HCT116 (cell line): Measurements from ENCODE around the gene RGPD3. TPM values are rescaled to one million over a fixed set of nuclear protein-coding genes. Genes with fewer than 3 reads are reported as not detected.
"Not testable (repeated sequence)": the region's sequence is repeated elsewhere in the genome, so short reads cannot be mapped to it uniquely, and the experiment has no call there.

Experiments used
- ATAC-seq: fragments of 200-7000 bp; cut with Tn5 transposase; 2 replicates; pipeline ENCODE4 v1.9.1; 2020; ENCODE audit warnings: mild to moderate bottlenecking, moderate library complexity
- BruUV-seq: library from RNA; stranded (reverse); fragments of 400-500 nt; replicated peaks from 2 replicates; lab custom pipeline; 2021; lab: Mats Ljungman, UMichigan
- CTCF ChIA-PET: fragments of 300-600 bp; sonication (Branson Sonifier 250); formaldehyde crosslinking; loops from one replicate; lab custom pipeline; 2021; ENCODE audit warnings: antibody characterized with exemption; lab: Charles Lee
- POLR2A ChIA-PET: fragments of 300-600, 350-600 bp; sonication (Branson Sonifier 250); formaldehyde crosslinking; loops from one replicate; lab custom pipeline; 2021; ENCODE audit warnings: antibody characterized with exemption; lab: Charles Lee
- RAD21 ChIA-PET, 2 experiments: fragments of 300-600 bp; sonication (Branson Sonifier 250); formaldehyde crosslinking; loops; one replicate each; lab custom pipeline; 2023; ENCODE audit warnings: low total read pairs in 2 of 2; ENCODE audit not compliant: uncharacterized antibody in 2 of 2, unreplicated experiment in 2 of 2, low non-redundant PET in 1 of 2; lab: Charles Lee
- DNase-seq: peaks from one replicate; pipeline ENCODE4 v3.0.0-alpha.2; 2010; ENCODE audit warnings: low read depth, low spot score
- H2AFZ ChIP-seq: fragments of 200-600 bp; shearing (Covaris generic), sonication (generic); 2 replicates; pipeline ENCODE4 v1.6.1; 2017; ENCODE audit warnings: low read depth, mixed run types, mixed read lengths, antibody characterized with exemption, low read length; ENCODE audit not compliant: poor library complexity, severe bottlenecking
- H3K27ac ChIP-seq: 2 replicates; pipeline ENCODE4 v1.5.1; 2012; ENCODE audit warnings: low read depth, low read length
- H3K27me3 ChIP-seq: fragments of 200-600 bp; sonication (generic); 2 replicates; pipeline ENCODE4 v1.6.1; 2016; ENCODE audit warnings: mixed run types, low read length, mixed read lengths; ENCODE audit not compliant: insufficient read depth
- H3K36me3 ChIP-seq, 2 experiments: fragments of 200-500 bp in 1 of 2; fragments of 200-600 bp in 1 of 2; sonication (Bioruptor generic) in 1 of 2; sonication (generic) in 1 of 2; 2 replicates each; pipeline versions ENCODE4 v1.5.1 to v1.6.1; 2014 to 2016; ENCODE audit warnings: low read length in 2 of 2, inconsistent platforms in 1 of 2, mixed read lengths in 1 of 2, mixed run types in 1 of 2; ENCODE audit not compliant: insufficient read depth in 2 of 2, control insufficient read depth in 1 of 2
- H3K4me1 ChIP-seq, 2 experiments: fragments of 200-600 bp in 1 of 2; sonication (generic) in 1 of 2; 2 replicates each; pipeline versions ENCODE4 v1.5.1 to v1.6.1; 2012 to 2017; ENCODE audit warnings: low read length in 2 of 2, inconsistent platforms in 1 of 2, mild to moderate bottlenecking in 1 of 2, mixed read lengths in 1 of 2, mixed run types in 1 of 2, moderate library complexity in 1 of 2; ENCODE audit not compliant: insufficient read depth in 2 of 2, control insufficient read depth in 1 of 2
- H3K4me2 ChIP-seq: fragments of 200-600 bp; sonication (generic); 2 replicates; pipeline ENCODE4 v1.6.1; 2017; ENCODE audit warnings: mixed run types, low read length, mixed read lengths
- H3K4me3 ChIP-seq, 2 experiments: fragments of 200-600 bp in 1 of 2; sonication (generic) in 1 of 2; replicated peaks in 1 of 2; 2 replicates each; pipeline ENCODE4 v1.5.1; 2011 to 2016; ENCODE audit warnings: low read length in 2 of 2, control low read depth in 1 of 2, low read depth in 1 of 2, mild to moderate bottlenecking in 1 of 2, mixed read lengths in 1 of 2, mixed run types in 1 of 2
- H3K79me2 ChIP-seq: fragments of 200-600 bp; sonication (generic); 2 replicates; pipeline ENCODE4 v1.6.1; 2017; ENCODE audit warnings: mild to moderate bottlenecking, mixed run types, low read length, moderate library complexity, mixed read lengths; ENCODE audit not compliant: insufficient read depth
- H3K9ac ChIP-seq: fragments of 200-600 bp; sonication (generic); 2 replicates; pipeline ENCODE4 v1.6.1; 2016; ENCODE audit warnings: low read length, mixed read lengths
- H3K9me2 ChIP-seq: fragments of 200-600 bp; sonication (generic), shearing (Covaris generic); 2 replicates; pipeline ENCODE4 v1.6.1; 2017; ENCODE audit warnings: mixed run types, mild to moderate bottlenecking, moderate library complexity; ENCODE audit not compliant: insufficient read depth
- H3K9me3 ChIP-seq, 2 experiments: fragments of 200-500 bp in 1 of 2; fragments of 200-600 bp in 1 of 2; sonication (Bioruptor generic) in 1 of 2; sonication (generic) in 1 of 2; 2 replicates each; pipeline ENCODE4 v1.6.1; 2014 to 2017; ENCODE audit warnings: low read length in 2 of 2, mixed read lengths in 2 of 2, inconsistent platforms in 1 of 2, low read depth in 1 of 2, mild to moderate bottlenecking in 1 of 2, mixed run types in 1 of 2, moderate library complexity in 1 of 2; ENCODE audit not compliant: control insufficient read depth in 1 of 2, insufficient read depth in 1 of 2
- H4K20me1 ChIP-seq: fragments of 200-600 bp; sonication (generic), shearing (Covaris generic); 2 replicates; pipeline ENCODE4 v1.6.1; 2017; ENCODE audit warnings: mixed run types, mild to moderate bottlenecking, moderate library complexity; ENCODE audit not compliant: insufficient read depth
- intact Hi-C: fragments of 100-400 bp; cut with micrococcal nuclease; formaldehyde crosslinking; loops from 2 replicates; pipeline ENCODE4 v1.10.0; 2022
- total RNA-seq: library from RNA; stranded (reverse); gene quantifications from one replicate; pipeline ENCODE4 v1.2.1, GENCODE V29; 2021; ENCODE audit not compliant: unreplicated experiment
- TF ChIP-seq, protein P1 (sequence below), 3 experiments: fragments of 200-600 bp in 1 of 3; sonication (generic) in 1 of 3; IDR thresholded peaks in 2 of 3; conservative IDR thresholded peaks in 1 of 3; 2 replicates each; pipeline ENCODE4 v1.5.1; 2012 to 2017; ENCODE audit warnings: low read depth in 2 of 3, low read length in 2 of 3, antibody characterized with exemption in 1 of 3, borderline replicate concordance in 1 of 3, control low read depth in 1 of 3, mild to moderate bottlenecking in 1 of 3, mixed read lengths in 1 of 3, mixed run types in 1 of 3, moderate library complexity in 1 of 3; ENCODE audit not compliant: insufficient read depth in 1 of 3

The RGPD3 gene
- total RNA-seq, 1 experiment from 2014 or later, result 0.15 TPM

DNA sequence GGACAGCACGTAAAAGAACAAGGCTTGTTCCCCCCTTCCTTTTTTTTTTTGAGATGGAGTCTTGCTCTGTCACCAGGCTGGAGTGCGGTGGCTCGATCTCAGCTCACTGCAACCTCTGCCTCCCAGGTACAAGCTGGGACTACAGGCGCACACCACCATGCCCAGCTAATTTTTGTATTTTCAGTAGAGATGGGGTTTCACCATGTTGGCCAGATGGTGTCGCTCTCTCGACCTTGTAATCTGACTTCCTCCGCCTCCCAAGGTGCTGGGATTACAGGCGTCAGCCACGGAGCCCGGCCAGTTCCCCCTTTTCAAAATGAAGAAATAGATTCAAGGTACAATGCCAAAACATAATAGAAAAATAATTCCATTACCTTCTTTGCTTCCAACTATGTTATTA is 6.3 kb downstream of the RGPD3 start:
- DNase-seq (peak; percentile 0), ATAC-seq (peak; percentile 81)
- TF ChIP-seq, protein P1, sequence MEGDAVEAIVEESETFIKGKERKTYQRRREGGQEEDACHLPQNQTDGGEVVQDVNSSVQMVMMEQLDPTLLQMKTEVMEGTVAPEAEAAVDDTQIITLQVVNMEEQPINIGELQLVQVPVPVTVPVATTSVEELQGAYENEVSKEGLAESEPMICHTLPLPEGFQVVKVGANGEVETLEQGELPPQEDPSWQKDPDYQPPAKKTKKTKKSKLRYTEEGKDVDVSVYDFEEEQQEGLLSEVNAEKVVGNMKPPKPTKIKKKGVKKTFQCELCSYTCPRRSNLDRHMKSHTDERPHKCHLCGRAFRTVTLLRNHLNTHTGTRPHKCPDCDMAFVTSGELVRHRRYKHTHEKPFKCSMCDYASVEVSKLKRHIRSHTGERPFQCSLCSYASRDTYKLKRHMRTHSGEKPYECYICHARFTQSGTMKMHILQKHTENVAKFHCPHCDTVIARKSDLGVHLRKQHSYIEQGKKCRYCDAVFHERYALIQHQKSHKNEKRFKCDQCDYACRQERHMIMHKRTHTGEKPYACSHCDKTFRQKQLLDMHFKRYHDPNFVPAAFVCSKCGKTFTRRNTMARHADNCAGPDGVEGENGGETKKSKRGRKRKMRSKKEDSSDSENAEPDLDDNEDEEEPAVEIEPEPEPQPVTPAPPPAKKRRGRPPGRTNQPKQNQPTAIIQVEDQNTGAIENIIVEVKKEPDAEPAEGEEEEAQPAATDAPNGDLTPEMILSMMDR (IDR thresholded peaks at IDR 0.05 in 2 of 3, conservative IDR thresholded peaks at IDR 0.05 in 1 of 3; ENCODE audit: borderline replicate concordance in 1 of 3, insufficient read depth in 1 of 3, low read depth in 2 of 3, low read length in 2 of 3), result peak in 1 of 3 experiments; percentile 17; a peak in 1 of 6 replicates
- CTCF ChIA-PET, result interaction anchor here (1.0 kb wide), 1 partner anchor 81 kb away, joined by 3 read pairs; no protein-coding TSS in a partner anchor
- H3K27me3 ChIP-seq, BruUV-seq, H3K4me1 ChIP-seq, H3K36me3 ChIP-seq, H3K9me2 ChIP-seq, H3K79me2 ChIP-seq, H3K9me3 ChIP-seq, RAD21 ChIA-PET, POLR2A ChIA-PET, H3K4me3 ChIP-seq, H3K27ac ChIP-seq, H3K4me2 ChIP-seq, H2AFZ ChIP-seq, H4K20me1 ChIP-seq, intact Hi-C loops, H3K9ac ChIP-seq: not testable (repeated sequence)

DNA sequence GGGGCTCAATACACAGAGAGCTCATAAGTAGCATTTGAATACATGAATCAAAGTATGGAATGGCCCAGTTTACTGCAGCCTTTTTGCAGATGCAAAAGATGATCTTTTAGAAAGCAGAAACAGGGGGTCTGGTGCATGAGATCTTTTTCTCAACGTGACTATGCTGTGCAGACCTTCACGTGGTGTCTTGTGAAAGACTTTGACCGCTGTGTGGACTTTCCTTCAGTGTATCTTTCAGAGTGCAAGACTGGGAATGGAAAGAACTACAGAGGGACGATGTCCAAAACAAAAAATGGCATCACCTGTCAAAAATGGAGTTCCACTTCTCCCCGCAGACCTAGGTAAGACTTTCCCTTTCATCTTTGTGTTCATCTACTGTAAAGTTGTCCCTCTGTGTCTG is 77.5 kb downstream of the RGPD3 start:
- BruUV-seq, H2AFZ ChIP-seq, POLR2A ChIA-PET, DNase-seq, H4K20me1 ChIP-seq, CTCF ChIA-PET, H3K36me3 ChIP-seq, H3K79me2 ChIP-seq, ATAC-seq, H3K9me3 ChIP-seq, H3K27me3 ChIP-seq, H3K4me2 ChIP-seq, H3K9ac ChIP-seq, H3K9me2 ChIP-seq, H3K4me1 ChIP-seq, intact Hi-C loops, RAD21 ChIA-PET, H3K4me3 ChIP-seq, H3K27ac ChIP-seq: not testable (repeated sequence)

DNA sequence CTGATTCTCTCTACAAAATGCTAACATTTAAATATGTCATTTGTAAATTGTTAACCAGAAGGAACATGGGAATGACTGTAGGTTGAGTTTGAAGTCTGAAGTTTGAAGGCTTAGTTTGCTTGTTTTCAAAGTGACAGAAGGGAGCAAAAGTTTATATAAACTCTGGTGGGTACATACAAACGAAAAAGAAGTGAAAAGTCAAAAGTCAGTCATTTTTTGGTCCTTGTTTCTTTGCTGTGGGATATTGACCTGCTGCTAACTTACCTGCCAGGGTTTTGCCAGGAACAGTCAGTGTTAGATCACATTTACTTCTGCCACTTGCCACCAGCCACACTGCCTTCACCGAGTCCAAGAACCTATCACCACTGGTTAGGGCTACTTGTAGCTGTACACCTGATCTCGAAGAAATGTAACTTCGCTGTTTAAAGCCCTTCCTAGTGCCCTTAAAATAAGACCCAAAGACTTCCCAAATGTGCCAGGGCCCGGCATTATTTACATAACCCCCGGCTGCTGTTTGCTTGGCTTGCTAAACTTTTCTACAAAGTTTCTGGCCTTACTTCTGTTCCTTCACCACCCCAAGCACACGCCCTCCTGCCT is 79.3 kb downstream of the RGPD3 start:
- H3K27me3 ChIP-seq, ATAC-seq, H3K9me2 ChIP-seq, H4K20me1 ChIP-seq, POLR2A ChIA-PET, BruUV-seq, H3K4me1 ChIP-seq, H3K79me2 ChIP-seq, H3K27ac ChIP-seq, H3K4me2 ChIP-seq, H2AFZ ChIP-seq, DNase-seq, H3K9ac ChIP-seq, H3K4me3 ChIP-seq, CTCF ChIA-PET, intact Hi-C loops, H3K36me3 ChIP-seq, RAD21 ChIA-PET, H3K9me3 ChIP-seq: not testable (repeated sequence)

DNA sequence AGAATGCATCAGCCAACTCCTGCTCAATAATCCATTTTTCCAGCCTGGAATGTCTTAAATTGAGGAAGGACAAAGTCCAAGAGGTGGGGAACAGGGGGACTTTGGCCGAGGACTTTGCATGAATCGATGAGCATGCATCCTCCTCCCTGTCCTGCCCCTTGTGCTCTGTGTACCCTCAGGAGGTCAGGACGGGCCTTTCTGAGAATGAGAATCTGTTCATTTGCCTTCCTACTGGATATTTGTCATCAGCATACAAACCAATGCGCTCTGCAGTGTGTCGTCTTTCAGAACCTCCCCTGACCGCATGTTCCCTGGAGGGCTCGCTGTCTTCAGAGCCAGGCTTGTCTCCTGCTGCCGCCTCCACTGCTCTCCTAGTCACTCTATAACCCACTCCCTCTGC is 83.7 kb downstream of the RGPD3 start:
- DNase-seq, RAD21 ChIA-PET, H2AFZ ChIP-seq, H3K4me3 ChIP-seq, H3K79me2 ChIP-seq, H3K9me3 ChIP-seq, CTCF ChIA-PET, BruUV-seq, H3K27ac ChIP-seq, H3K27me3 ChIP-seq, H3K36me3 ChIP-seq, H3K9me2 ChIP-seq, intact Hi-C loops, H3K4me2 ChIP-seq, H3K4me1 ChIP-seq, H4K20me1 ChIP-seq, H3K9ac ChIP-seq, ATAC-seq, POLR2A ChIA-PET: not testable (repeated sequence)
